ENCODE data around the gene RASA3.

Gene RASA3

GRCh38 chr13:113995051-113995601, 137.3 kb downstream of the RASA3 start:
- H3K36me3 ChIP-seq (ENCODE audit: insufficient read depth, low read length): peaks cover 66% of the 10 kb centered on the region
- H4K20me1 ChIP-seq (ENCODE audit: insufficient read depth, low read length): peaks cover under 1% of the 10 kb centered on the region

DNA sequence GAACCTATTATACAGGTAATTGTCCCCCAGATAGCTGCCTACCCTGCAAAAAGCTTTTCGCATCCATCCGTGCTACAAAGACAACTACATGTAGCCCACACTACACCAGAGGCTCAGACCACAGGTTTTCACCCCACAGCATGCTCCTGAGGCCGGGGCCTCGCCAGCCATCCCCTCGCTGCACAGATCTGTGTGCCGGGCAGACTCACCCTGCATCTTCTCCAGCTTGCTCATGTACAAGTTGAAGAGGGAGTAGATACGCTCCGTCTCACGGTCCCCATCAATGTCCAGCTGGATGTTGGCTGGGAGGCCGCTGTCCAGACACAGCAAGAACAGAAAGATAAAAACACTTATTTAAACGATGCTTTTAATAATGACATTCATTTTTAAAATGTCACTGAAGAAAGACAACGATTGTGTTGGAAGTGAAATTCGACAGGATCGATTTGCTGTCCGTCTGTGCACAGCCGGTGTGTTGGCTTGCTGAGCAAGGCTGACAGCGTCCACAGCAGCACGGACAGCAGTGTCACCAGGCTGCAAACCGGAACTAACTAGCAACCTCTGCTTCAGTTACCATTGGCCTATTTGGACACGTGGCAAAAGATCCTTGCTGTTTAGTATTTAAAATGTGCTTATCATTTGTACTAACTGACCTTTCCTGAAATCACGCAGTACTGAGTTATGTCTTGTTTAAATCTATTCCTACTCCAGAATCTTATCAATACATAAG, 140.0 kb downstream of the RASA3 start:
- no peak for DNase-seq
- TF ChIP-seq, protein P1, sequence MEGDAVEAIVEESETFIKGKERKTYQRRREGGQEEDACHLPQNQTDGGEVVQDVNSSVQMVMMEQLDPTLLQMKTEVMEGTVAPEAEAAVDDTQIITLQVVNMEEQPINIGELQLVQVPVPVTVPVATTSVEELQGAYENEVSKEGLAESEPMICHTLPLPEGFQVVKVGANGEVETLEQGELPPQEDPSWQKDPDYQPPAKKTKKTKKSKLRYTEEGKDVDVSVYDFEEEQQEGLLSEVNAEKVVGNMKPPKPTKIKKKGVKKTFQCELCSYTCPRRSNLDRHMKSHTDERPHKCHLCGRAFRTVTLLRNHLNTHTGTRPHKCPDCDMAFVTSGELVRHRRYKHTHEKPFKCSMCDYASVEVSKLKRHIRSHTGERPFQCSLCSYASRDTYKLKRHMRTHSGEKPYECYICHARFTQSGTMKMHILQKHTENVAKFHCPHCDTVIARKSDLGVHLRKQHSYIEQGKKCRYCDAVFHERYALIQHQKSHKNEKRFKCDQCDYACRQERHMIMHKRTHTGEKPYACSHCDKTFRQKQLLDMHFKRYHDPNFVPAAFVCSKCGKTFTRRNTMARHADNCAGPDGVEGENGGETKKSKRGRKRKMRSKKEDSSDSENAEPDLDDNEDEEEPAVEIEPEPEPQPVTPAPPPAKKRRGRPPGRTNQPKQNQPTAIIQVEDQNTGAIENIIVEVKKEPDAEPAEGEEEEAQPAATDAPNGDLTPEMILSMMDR (IDR thresholded peaks at IDR 0.05; ENCODE audit: borderline replicate concordance, extremely low read depth, low read length, poor library complexity, severe bottlenecking): no peak
- no peak for TF ChIP-seq EZH2 (IDR thresholded peaks at IDR 0.05; ENCODE audit: borderline replicate concordance, low read depth, low read length, severe bottlenecking)
- H3K9ac ChIP-seq (ENCODE audit: low read depth, low read length): no peak overlapping the region

More at GRCh38 chr13:113995051-113995601, 137.3 kb downstream of the RASA3 start:
- no peak for TF ChIP-seq EZH2 (IDR thresholded peaks at IDR 0.05; ENCODE audit: borderline replicate concordance, low read depth, low read length, severe bottlenecking)
- TF ChIP-seq, protein P1 (IDR thresholded peaks at IDR 0.05; ENCODE audit: borderline replicate concordance, extremely low read depth, low read length, poor library complexity, severe bottlenecking): no peak
- Histone ChIP-seq H2AFZ (ENCODE audit: low read depth, low read length) (no peak overlapping the region), H3K27me3 (ENCODE audit: insufficient read depth, low read length, poor library complexity) (no peaks in the 10 kb centered on the region), H3K4me1 (ENCODE audit: insufficient read depth, low read length) (no peaks in the 10 kb centered on the region), H3K4me3 (ENCODE audit: low read depth in 1 of 2, low read length in 2 of 2) (no peak overlapping the region), H3K9me3 (ENCODE audit: insufficient read depth, low read length, severe bottlenecking) (no peaks in the 10 kb centered on the region), H3K79me2 (ENCODE audit: insufficient read depth, low read length) (no peaks in the 10 kb centered on the region), H3K4me2 (ENCODE audit: insufficient read depth, low read length) (no peak overlapping the region), H3K27ac (ENCODE audit: low read length) (no peak overlapping the region), H3K9ac (ENCODE audit: low read depth, low read length) (no peak overlapping the region)
- DNase-seq: no peak
- 0 out of 3 replicates have a peak, but pooled peaks have one; percentile 14 for ATAC-seq (ENCODE audit: insufficient read depth, low read depth)

GRCh38 chr13:113991676-113992179, 140.7 kb downstream of the RASA3 start:
- H3K4me3 ChIP-seq (ENCODE audit: low read depth in 1 of 2, low read length in 2 of 2): no peak overlapping the region
- DNase-seq (no peak), ATAC-seq (ENCODE audit: insufficient read depth, low read depth) (no peak)
- H3K79me2 ChIP-seq (ENCODE audit: insufficient read depth, low read length): no peaks in the 10 kb centered on the region
- H3K36me3 ChIP-seq (ENCODE audit: insufficient read depth, low read length): peaks cover 55% of the 10 kb centered on the region
- H3K27me3 ChIP-seq (ENCODE audit: insufficient read depth, low read length, poor library complexity): no peaks in the 10 kb centered on the region
- H2AFZ ChIP-seq (ENCODE audit: low read depth, low read length): no peak overlapping the region
- H3K9me3 ChIP-seq (ENCODE audit: insufficient read depth, low read length, severe bottlenecking): no peaks in the 10 kb centered on the region
- TF ChIP-seq, protein P1 (IDR thresholded peaks at IDR 0.05; ENCODE audit: borderline replicate concordance, extremely low read depth, low read length, poor library complexity, severe bottlenecking): no peak
- no peak for TF ChIP-seq EZH2 (IDR thresholded peaks at IDR 0.05; ENCODE audit: borderline replicate concordance, low read depth, low read length, severe bottlenecking)
- H4K20me1 ChIP-seq (ENCODE audit: insufficient read depth, low read length): no peaks in the 10 kb centered on the region; the same call in none of the 2 replicates
- no peaks in the 10 kb centered on the region for H3K4me1 ChIP-seq (ENCODE audit: insufficient read depth, low read length)
- H3K4me2 ChIP-seq (ENCODE audit: insufficient read depth, low read length): no peak overlapping the region
- H3K9ac ChIP-seq (ENCODE audit: low read depth, low read length): no peak overlapping the region
- no peak overlapping the region for H3K27ac ChIP-seq (ENCODE audit: low read length)

More for the DNA sequence above, 140.0 kb downstream of the RASA3 start:
- no peak overlapping the region for H3K4me2 ChIP-seq (ENCODE audit: insufficient read depth, low read length)
- H3K9me3 ChIP-seq (ENCODE audit: insufficient read depth, low read length, severe bottlenecking): no peaks in the 10 kb centered on the region
- no peak overlapping the region for H3K4me3 ChIP-seq (ENCODE audit: low read depth in 1 of 2, low read length in 2 of 2)
- no peaks in the 10 kb centered on the region for H3K4me1 ChIP-seq (ENCODE audit: insufficient read depth, low read length)
- H3K36me3 ChIP-seq (ENCODE audit: insufficient read depth, low read length): peaks cover 61% of the 10 kb centered on the region
- no peaks in the 10 kb centered on the region for H3K27me3 ChIP-seq (ENCODE audit: insufficient read depth, low read length, poor library complexity)
- no peak for ATAC-seq (ENCODE audit: insufficient read depth, low read depth)
- H3K79me2 ChIP-seq (ENCODE audit: insufficient read depth, low read length): no peaks in the 10 kb centered on the region
- no peaks in the 10 kb centered on the region; the same call in none of the 2 replicates for H4K20me1 ChIP-seq (ENCODE audit: insufficient read depth, low read length)
- no peak overlapping the region for H2AFZ ChIP-seq (ENCODE audit: low read depth, low read length)
- no peak overlapping the region for H3K27ac ChIP-seq (ENCODE audit: low read length)

Measured in DND-41 (cell line).